Stimulated activated CD8-positive, alpha-beta memory T cell treated with anti-CD3 and anti-CD28 coated beads, Interleukin-15, amount 100 ng/mL, for 24 hours (primary cell): ENCODE data around the gene SLC6A13.
"Not testable (repeated sequence)": the region's sequence is repeated elsewhere in the genome, so short reads cannot be mapped to it uniquely, and the experiment has no call there.

Experiments used
- DNase-seq: peaks from one replicate; pipeline ENCODE4 v3.0.0-alpha.2; 2020; ENCODE audit warnings: low read depth

SLC6A13 gene

DNA sequence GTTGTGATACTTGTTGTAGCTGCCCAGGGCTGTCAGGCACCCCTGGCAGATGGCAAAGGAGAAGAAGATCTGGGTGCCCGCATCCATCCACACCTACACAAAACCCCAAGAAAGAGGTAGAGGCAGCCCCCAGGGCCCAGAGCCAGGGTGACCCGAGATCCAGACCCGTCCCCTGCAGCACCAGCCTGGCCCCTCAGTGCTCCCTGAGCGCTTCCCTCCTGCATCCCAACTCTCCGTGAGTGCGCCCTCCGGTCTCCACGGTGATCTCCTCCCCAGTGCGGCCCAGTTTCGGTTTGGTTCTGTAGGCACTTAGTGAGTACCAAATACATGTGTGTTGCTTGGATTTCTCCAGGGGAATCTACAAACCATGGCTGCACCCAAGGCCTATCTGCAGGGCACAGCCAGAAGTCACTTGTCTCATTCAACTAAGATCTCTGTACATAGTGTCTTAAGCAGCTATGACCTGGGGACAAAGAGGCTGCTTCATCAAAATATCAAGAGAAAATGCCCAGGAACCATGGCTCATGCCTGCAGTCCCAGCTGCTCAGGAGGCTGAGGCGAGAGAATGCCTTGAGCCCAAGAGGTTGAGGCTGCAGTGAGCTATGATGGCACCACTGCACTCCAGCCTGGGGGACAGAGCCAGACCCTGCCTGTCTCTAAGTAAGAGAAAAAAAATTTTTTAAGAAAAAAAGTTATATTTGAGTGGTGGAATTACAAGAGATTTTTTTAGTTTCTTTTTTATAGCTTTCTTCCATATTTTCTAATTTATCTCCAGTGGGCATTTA lies 64.5 kb downstream of the SLC6A13 start:
- no peak for DNase-seq

- no peak for DNase-seq
These were observed 65.3 kb downstream of the SLC6A13 start for GRCh38 chr12:197347-197746.

DNA sequence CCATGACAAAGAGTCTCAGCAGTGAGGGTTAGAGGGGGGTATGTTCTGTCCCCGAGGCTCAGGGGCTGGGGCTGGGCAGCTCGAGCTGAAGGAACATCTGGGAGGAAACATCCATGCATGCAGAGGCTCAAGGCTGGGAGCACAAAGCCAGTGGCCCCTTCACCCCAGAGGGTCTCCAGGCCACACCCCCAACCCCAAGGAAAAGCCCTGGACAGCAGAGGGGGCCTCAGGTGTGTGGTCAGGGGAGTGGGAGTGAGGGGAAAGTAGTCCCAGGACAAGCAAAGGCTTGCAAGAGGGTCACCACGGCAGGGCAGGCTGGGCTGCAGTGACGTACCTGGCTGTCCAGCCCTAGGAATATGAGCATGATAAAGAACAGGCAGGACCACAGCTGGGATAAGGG lies 66.2 kb downstream of the SLC6A13 start:
- DNase-seq: no peak

- no peak for DNase-seq
These were observed 66.7 kb downstream of the SLC6A13 start for GRCh38 chr12:195951-196350.

DNA sequence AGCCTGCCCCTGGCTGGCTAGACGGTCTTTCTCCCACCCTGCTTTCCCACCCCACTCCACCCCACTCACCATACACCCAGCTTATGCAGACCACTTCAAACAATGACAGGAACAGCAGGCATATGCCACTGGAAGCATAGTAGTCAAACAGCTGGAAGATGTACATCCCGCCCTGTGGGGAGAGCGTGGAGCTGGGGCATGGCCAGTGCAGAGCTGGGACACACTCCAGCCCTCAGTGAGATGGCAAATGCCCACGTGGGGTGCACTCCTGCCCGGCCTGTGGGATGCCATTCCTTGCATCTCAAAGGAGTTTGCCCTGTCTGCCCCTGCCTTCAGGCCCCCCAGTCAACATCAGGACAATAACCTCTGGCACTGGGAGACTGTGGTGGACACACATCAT lies 67.5 kb downstream of the SLC6A13 start:
- DNase-seq: no peak

GRCh38 chr12:194276-194675 lies 68.4 kb downstream of the SLC6A13 start:
- DNase-seq: no peak

- DNase-seq: no peak
These were observed 69.4 kb downstream of the SLC6A13 start for GRCh38 chr12:193261-193660.

- DNase-seq: no peak
These were observed 71.1 kb downstream of the SLC6A13 start for GRCh38 chr12:191541-191940.

- no peak for DNase-seq
These were observed 71.8 kb downstream of the SLC6A13 start for GRCh38 chr12:190881-191280.

DNA sequence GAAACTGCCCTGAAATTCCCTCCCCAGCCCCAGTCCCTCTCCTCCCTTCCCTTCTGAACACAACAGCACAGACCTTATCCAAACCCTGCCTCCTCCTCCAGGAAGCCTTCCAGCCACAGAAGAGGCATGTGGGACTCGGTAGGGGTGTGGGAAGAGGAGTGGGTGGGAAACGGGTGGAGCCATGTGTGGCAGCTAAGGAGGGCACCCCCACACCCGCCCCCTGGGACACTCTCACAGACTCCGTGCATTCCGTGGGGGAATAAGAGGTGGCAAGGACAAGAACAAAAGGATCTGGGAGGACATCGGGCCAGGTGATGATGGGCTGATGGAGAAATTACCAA lies 73.0 kb downstream of the SLC6A13 start:
- DNase-seq: no peak

DNA sequence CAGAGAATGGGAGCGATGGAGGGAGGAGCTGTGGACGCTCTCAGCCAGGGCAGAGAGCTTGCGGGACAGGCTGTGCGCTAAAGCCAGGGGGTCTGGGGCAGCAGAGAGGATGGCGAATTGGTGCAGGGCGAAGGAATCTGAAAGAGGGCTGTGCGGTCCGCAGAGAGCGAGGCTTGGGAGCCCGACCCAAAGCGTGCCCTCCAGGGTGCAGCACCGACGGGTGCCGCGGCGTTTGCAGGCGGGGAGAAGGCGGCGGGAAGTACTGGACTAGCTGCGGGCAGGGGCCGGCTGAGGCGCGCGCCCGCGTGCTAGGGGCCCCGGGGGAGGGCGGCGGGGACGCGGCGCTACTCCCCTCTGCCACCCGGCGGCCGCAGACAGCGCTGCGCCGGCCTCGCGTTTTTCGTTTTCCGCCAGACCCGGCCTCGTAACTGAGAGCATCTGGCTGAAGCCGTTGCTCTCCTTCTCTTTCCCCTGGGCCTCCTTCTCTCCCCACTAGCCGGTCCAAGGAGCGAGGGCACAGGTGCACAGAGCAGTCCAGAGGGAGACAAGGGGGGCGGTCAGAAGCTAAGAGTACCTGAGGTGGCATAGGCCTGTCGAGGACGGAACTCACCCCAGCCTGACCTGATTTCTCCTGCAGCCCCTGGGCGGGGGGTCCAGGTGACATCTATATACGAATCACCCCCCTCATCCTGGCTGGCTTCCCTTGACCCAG lies 73.6 kb downstream of the SLC6A13 start:
- peak; percentile 14 for DNase-seq

DNA sequence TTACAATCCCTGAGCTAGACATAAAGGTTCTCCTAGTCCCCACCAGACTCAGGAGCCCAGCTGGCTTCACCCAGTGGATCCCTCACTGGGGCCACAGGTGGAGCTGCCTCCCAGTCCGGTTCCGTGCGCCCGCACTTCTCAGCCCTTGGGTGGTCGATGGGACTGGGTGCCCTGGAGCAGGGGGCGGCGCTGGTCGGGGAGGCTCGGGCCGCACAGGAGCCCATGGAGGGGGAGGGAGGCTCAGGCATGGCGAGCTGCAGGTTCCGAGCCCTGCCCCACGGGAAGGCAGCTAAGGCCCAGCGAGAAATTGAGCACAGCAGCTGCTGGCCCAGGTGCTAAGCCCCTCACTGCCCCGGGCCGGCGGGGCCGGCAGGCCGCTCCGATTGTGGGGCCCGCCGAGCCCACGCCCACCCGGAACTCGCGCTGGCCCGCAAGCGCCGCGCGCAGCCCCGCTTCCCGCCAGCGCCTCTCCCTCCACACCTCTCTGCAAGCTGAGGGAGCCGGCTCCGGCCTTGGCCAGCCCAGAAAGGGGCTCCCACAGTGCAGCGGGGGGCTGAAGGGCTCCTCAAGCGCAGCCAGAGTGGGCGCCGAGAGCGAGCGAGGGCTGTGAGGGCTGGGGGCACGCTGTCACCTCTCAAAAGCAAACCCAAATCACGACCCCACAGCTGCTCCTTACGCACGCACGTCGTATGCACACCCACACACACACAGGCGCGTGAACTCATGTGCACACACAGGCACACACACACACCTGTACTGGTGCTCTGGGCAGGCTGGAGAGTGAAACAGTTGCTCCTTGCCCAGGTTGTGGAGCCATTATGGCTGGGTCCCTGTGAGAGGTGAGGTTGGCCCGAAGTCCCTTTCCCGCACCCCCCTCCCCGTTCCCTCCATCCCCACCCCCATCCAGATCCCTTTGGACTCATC lies 74.4 kb downstream of the SLC6A13 start:
- DNase-seq: not testable (repeated sequence)

DNA sequence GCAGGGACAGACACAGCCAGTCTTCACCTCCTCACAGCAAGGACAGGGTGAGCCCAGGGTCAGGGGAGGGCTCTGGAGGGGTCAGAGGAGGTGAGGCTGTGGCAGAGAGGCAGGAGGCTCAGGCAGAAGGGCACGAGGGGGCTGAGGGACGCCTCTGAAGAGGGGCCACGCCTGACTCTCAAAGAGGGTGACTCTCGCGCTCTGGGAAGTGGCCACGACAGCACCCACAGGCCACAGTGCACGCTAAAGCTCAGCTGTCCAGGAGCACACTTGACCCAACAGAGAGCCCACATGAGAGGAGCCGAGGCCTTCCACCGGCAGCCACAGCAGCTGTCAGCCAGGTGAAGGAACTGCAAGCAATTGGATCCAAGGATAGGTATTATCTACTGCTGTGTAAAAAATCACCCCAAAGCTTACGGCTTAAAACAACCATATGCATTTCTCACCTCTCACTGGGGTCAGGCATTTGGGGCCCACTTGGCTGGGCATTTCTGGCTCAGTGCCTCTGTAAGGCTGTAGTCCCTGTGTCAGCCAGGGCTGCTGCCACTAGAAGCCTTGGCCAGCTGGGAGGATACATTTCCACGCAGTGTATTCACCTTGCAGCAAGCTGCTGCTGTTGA lies 76.5 kb downstream of the SLC6A13 start:
- no peak for DNase-seq

DNA sequence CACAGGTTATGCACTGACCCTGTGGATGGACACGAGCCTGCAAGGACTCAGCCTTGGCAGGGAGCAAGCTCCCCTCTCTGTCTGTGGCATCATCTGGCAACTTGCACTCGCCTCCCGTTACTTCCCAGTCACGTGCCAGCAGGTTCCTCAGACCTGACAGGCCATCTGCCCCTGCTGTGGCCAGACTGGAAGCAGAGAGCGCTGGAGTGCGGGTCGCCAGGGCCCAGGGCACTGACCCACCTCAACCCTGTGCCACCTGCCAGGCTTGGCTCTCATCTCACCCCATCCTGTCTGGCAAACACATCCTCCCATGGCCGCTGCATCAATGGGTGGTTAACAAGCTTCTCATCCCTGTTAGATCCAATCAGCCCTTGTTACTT lies 77.1 kb downstream of the SLC6A13 start:
- DNase-seq: no peak

GRCh38 chr12:184811-185575 lies 77.6 kb downstream of the SLC6A13 start:
- DNase-seq: no peak

GRCh38 chr12:182381-182892 lies 80.2 kb downstream of the SLC6A13 start:
- DNase-seq: no peak

DNA sequence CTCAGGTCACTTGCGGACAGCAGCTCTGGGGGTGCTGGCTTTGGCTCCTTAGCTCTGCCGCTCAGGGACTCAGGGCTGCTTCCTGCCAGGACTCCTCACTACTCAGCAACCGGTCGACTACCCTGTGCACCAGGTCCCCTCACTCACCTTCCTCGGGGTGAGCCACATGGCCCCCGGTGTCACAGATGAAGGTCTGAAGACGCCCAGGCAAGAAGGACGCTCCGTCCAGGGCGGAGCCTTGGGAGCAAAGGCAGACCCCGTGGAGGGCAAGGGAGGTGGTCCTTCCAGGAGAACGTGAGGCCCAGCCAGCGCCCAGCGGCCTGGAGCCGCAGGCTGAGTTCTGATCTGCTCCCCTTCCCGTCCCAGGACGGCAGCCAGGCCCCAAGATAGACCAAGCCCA lies 80.7 kb downstream of the SLC6A13 start:
- DNase-seq: no peak

- DNase-seq: no peak
These were observed 82.2 kb downstream of the SLC6A13 start for GRCh38 chr12:180445-180844.

GRCh38 chr12:179885-180284 lies 82.8 kb downstream of the SLC6A13 start:
- DNase-seq: no peak

DNA sequence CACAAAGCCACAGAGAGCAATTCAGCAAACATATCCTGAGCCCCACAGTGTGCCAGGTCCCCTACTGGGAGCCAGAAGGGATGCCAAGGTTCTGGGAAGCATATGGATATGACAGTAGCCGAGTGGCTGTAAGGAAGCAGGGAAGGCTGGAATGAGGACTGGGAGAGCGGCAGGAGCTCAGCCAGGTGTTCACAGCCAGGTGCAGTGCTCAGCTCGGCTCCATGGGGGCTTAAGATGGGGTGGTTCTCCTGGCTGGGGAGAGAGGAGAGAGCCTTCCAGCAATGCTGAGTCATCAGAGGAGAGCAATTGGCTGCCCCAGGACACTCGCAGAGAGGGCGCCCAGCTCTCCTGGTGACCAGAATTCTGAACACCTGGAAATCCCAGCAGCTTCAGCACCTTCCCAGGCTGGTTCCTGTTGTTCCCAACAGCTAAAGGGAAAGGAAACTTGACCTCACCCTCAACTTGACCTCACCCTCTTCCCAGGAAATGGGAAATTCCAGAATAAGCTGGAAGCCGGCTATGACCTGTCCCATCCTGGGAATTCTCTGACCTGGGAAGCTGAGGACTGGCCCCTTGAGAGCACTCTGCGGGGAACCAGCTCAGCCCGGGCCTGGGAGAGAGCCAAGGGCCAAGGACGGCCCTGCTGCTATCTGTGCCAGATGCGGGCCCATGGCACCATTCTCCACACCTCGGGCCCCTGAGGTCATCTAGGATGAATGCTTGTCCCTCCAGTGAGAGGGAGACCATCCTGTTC lies 83.3 kb downstream of the SLC6A13 start:
- DNase-seq: no peak

- DNase-seq: no peak
These were observed 83.9 kb downstream of the SLC6A13 start for GRCh38 chr12:178829-179109.
